LHCN-M2 (cell line): Measurements from ENCODE around the gene L3MBTL4. TPM values are rescaled to one million over a fixed set of nuclear protein-coding genes. Genes with fewer than 3 reads are reported as not detected.
"Not testable (repeated sequence)": the region's sequence is repeated elsewhere in the genome, so short reads cannot be mapped to it uniquely, and the experiment has no call there.

ENCODE experiments used
- DNase-seq: peaks from one replicate; pipeline ENCODE4 v3.0.0-alpha.2; 2012; ENCODE audit warnings: low read depth
- total RNA-seq: library from RNA; depleted of rRNA; stranded (reverse); fragments of >200 nt; gene quantifications from 2 replicates; pipeline ENCODE4 v1.2.3, GENCODE V29; 2014

L3MBTL4 gene
- total RNA-seq, 1 experiment from 2014 or later, result not detected

DNA sequence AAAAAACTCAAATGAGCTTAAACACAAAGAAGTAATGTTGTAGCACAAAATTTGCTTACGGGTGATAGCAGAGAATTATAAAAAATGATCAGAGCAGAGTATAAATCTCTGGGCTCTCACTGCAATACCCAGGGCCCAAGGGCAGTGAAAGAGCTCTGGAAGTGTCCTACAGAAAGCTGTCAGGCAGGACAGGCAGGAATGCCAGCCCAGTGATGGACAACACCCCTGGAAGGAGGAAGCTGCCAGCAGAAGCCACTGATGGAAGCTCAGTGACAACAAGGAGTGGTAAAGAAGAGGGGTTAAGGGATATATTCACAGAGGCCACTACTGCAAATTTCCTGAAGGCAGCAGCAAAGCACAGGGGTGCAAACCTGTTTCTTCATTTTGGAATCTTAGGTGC lies 214.9 kb downstream of the L3MBTL4 start:
- DNase-seq, result no peak

DNA sequence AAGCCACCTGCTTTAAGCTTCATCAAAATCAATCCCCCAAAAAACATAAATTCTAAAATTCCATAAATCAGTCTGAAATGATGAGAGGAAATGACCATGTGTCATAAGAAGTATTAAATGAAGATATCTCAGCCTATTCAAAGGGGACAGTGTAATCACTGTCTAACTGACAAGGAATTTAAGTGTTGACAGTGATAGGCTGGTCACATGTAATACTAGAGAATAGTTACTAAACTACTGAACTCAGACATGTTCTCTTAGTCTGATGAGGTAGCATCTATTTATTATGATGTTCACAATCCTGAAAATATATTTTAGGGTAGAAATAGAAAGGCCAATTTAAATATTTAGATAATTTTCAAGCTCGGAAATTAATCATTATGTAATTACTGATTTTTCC lies 216.1 kb downstream of the L3MBTL4 start:
- no peak for DNase-seq

DNA sequence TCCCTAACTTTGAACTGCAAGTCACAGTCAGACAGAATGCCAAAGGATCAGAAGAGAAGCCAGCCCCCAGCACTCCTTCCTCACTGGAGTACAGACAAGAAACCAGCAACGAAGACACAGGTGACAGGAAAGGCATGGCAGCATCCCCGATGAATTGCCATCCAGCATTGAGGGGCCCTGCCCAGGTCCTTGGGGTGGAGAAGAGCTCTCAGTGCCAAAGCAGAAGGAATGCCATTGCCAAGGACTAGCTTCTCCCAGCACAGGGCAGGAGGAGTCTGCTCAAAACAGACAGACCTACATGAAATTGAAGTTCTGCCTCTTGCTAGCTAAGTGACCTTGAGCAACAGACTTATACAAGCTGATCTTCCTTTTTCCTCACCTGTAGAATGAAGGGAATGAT lies 220.1 kb downstream of the L3MBTL4 start:
- no peak for DNase-seq

DNA sequence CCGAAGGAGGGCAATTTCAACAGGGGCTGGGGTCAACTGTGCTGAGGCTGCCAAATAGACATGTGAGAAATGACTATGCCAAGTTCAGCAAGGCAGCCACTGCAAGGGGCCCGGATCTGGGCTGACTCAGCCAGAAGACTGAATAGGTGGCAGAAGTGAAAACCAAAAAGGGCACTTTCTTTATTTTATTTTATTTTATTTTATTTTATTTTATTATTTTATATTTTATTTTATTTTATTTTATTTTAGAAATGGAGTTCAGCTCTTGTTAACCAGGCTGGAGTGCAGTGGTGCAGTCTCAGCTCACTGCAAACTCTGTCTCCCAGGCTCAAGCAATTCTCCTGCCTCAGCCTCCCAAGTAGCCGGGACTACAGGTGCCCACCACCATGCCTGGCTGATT lies 228.9 kb downstream of the L3MBTL4 start:
- DNase-seq, result not testable (repeated sequence)

DNA sequence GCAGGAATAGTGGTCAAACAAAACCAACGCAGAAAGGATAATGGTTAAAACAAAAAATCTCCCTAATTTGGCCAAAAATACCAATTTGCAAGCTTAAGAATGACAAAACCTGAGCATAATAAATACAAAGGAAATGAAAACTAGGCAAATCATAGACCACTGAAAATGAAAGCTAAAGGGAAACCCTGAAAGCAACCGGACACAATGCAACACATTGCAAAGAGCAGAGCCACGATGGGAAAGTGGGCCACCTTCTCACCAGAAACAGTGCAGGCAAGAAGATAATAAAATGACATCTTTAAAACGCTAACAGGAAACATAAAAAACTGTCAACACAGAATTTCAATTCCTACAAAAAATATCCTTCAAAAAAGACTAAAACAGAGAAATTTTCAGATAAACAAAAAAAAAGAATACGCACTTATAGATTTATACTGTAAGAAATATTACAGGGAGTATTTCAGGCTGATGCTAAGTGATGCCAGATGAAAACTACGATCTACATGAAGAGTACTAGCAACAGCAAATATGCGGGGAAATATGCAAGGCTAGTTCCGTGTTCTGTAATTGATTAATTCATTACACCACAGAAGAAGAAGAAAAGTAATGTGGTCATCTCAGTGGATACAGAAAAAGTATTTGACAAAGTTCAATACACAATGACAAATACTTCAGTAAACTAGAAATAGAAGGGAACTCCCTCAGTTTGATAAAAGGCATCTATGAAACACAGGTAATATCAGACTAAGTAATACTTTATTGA lies 239.5 kb downstream of the L3MBTL4 start:
- no peak for DNase-seq

DNA sequence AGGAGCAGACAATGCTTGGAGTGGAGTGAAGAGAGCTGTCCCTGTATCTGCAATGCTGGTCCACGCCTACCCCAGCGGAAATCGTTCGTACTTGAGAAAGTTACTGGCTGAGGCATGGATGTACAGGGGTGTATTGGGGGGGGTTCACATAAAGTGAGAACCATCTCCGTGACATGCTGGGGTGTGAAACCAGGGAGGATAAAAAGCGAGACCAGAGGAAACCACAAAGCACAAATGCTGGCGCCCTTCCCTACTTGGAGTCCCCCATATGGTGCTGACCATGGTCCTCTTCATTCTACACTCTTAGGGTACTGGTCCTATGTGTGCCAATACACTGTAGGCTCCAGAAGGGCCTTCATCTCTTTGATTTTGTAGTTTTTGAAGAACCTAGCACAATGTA lies 244.1 kb downstream of the L3MBTL4 start:
- no peak for DNase-seq

DNA sequence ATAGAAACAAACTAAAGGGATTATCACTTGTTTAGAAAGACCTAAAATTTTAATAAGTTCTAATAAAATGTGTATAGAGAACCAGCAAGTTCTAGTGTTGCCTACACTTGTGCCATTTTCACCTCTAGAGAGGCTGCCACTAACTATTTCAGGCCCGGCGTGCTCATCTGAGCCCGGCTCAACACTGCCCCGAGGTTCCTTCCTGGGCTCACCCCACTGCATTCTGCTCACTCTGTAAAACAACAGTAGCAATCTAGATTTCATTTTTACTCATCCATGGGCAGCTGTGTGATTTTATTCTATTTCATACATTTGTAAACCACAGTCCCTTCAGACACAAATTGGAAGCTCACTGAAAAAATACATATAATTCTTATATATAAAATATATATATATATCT lies 253.2 kb downstream of the L3MBTL4 start:
- DNase-seq, result no peak

DNA sequence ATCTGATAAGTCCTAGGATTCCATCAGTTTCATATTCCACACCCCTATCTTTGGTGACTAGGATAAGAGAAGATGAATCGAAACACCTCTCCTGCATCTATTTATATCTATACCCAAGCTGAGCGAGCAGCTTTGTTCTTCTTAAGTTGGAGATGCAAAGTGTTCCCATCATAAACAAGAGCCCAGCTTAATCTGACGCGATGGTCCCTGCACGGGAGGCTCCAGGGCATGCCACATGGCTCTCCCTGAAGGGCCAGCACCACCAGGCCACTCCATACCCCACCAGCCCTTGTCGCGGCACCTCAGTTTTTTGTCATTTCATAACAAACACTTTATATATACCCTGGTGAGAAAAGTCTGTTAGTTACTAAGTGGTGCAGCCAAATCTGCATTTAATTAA lies 255.3 kb downstream of the L3MBTL4 start:
- DNase-seq, result no peak

DNA sequence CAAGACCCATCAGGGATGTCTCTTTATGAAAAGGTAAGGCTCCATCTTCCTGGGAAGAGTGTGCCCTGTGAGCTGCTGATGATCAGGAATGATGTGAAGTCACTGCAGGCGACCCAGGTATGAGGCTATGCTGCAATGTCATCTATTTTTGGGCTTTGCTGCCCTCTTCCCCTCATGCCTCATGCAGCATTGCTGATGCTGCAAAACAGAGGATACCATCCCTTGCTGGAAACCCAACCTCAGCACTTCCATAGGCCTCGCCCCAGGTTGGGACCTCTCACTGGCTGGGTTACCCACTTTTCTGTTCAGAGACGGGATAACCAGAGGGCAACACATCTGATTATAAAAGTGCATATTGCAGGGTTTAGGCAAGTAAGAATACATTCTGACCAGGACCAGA lies 255.8 kb downstream of the L3MBTL4 start:
- DNase-seq, result no peak

DNA sequence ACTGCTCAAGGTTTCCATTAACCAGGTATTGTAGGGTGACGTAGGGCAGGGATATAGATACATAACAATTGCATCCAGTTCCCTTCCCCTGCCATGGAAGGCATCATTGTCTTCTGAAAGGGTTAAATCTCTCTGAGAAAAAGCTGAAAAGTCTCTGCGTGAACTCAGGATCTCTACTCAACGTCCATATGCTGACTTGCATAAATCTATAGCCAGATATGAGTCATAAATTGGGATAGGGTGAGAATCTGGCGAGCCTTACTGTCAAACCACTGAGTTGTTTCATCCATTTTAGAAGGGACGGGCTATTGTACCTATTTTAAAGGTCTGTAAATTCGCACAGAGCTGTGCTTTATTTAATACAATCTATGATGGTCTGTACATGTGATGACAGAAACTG lies 258.3 kb downstream of the L3MBTL4 start:
- DNase-seq, result no peak

DNA sequence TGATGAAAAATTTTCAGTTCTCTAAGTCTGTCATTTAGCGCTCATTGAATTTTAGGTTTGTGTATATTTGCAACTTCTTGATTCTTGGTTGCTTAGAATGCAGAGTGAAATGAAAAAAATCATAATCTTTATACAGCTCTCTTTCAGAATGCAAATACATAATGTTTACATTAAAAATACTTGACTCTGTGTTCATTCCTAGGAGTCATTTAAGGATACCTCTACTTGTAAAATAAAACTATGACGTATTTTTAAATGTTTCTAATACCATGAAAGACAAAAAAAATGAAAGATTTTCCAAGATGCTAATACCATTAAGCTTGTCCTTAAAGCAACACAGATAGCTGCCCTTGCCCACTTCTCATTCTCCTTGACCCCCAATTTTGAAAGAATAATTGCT lies 259.0 kb downstream of the L3MBTL4 start:
- no peak for DNase-seq

DNA sequence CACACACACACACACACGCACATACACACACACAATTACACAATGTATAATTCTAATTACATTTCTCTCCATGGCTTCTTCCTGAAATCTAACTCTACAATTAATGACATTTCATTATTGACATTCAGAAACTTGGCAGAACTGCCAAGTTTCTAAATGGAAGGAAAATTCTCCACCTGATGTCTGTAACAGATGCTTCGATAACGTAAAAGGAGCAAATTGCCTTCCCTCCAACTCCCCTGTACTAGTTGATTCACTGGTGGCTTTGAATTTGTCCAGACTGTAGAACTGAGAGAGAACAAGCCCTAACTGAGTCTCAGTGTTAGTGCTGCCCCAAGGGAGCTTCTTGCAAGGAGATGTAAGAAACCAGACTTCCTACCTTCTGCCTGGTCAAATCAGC lies 264.3 kb downstream of the L3MBTL4 start:
- DNase-seq, result no peak

DNA sequence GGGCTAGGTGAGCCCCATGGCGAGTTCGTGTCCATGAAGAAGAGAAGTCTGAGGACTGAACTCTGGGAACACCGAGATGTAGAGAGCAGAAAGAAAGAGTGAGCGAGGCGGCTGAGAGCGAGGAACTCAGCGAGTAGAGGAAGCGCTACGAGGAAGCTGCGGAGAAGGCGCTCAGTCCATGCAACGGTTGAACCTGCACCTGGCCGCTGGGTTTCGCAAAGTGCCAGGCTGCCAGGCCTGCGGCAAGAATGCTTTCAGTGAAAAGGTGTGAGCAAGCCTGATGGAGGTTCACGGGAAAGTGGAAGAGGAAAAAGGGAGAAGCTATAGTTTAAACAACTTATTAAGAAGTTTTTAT lies 268.4 kb downstream of the L3MBTL4 start:
- no peak for DNase-seq

DNA sequence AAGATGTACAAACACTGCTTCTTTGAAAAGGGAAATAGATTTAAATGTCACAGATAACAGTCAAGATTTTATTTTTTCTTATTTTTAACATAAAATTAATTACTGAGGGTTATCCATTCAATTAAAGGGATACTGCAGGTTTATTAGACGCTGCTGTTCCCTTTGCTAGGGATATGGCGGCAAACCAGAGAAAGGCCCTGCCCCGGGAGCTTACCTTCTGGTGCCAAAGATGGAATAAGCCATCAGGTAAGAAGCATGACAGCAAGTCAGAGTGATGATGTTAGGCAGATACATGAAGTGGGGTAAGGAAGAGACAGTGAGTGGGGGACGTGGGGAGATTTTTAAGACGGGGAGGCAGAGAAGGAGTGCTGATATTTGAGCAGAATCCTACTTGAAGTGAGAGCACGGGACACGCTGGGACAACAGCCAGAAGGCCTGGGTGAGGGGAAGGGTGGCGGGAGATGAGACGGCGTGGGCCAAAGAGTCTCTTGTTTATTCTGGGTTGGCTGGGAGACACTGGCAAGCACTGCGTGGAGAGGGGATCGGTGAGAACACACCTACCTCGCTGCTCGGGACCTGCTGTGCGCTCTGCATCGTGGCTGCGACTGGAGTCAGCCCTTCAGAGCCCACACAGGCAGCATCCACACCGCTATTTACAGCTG lies 268.9 kb downstream of the L3MBTL4 start:
- DNase-seq, result no peak

DNA sequence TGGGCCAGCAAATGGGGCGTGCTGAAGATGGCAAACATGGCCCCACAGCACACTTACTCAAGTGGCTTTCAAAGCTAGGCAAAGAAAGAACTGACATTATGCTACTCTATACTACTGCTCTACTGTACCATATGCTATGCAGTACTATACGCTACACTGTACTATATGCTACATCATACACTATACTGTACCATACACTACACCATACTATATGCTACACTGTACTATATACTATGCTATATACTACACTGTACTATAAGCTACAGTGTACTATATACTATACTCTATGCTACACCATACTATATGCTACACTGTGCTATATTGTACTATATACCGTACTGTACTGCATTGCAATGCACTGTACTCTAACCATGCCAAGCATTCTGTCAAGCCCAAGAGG lies 275.7 kb downstream of the L3MBTL4 start:
- no peak for DNase-seq

DNA sequence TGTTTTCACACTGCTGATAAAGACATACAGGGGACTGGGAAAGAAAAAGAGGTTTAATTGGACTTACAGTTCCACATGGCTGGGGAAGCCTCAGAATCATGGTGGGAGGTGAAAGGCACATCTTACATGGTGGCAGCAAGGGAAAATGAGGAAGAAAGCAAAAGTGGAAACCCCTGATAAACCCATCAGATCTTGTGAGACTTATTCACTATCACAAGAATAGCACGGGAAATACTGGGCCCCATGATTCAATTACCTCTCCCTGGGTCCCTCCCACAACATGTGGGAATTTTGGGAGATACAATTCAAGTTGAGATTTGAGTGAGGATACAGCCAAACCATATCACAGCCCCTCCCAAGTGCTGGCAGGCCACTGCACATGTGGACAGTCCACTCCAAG lies 278.8 kb downstream of the L3MBTL4 start:
- DNase-seq, result not testable (repeated sequence)

DNA sequence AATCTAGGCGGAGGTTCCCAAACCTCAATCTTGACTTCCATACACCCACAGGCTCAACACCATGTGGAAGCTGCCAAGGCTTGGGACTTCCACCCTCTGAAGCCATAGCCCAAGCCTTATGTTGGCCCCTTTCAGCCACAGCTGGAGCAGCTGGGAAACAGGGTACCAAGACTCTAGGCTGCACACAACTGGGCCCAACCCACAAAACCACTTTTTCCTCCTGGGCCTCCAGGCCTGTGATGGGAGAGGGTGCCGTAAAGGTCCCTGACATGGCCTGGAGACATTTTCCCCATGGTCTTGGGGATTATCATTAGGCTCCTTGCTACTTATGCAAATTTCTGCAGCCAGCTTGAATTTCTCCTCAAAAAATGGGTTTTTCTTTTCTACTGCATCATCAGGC lies 279.7 kb downstream of the L3MBTL4 start:
- DNase-seq, result not testable (repeated sequence)

DNA sequence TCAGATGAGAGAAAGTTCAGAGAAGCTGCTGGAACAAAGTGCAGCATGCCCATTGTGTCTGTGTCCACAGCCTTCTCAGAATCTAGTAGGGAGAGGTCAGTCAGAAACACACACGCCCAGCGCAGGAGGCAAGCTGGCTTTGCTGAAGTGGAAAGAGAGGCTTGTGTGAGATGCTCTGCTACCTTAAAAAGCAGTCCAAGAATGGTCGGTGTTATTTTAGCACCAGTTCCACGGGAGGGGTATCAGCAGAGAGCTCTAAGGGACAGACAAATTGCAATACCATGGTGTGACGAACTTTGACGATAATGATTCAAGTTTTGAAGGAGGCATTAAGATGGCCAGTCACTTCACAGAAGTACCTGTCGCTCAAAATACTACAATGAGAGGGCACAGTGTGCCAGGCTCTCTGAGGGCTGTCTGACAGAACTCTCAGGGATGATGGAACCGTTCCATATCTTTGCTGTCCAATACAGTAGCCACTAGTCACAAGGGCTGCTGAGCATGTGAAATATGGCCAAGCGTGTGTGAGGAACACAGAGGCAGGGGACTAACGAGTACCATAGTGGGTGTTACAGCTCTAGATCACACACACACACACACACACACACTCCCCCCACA lies 281.9 kb downstream of the L3MBTL4 start:
- DNase-seq, result no peak

DNA sequence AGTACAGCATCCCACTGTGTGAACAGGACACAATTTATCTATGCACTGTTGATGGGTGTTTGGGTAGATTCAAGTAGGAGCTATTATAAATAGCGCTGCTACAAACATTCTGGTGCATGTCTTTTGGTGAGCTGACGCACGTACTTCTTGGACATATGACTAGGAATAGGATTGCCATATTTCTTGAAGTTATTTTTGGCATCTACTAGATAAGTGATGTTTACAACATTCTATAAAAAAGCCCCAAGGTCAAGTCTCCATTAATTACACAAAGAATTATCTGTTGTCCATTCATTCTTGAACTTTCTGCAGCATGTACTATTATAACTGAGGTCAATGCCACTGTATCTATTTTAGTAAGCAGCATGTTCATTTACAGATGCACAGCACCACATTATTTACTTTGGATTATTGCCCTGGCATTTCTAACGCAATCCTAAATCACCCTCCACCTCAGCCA lies 293.9 kb downstream of the L3MBTL4 start:
- no peak for DNase-seq

DNA sequence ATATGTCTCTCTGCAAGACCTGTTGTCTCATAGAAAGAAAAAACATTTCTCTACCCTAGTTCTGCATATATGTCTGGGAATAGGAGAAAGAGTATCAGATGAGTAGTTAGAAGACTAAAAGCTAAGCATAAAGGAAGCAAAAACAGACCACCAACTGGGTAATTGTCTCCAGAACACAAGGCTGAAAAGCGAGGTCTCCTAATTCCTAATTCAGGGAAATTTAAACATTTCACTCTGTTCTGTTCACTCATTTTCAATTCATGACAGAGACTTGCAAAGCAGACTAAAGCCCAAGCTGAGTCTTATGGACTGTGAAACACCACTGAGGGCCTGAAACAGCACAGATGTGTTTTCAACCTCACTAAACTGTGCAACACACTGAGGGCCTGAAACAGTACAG lies 294.9 kb downstream of the L3MBTL4 start:
- DNase-seq, result no peak

DNA sequence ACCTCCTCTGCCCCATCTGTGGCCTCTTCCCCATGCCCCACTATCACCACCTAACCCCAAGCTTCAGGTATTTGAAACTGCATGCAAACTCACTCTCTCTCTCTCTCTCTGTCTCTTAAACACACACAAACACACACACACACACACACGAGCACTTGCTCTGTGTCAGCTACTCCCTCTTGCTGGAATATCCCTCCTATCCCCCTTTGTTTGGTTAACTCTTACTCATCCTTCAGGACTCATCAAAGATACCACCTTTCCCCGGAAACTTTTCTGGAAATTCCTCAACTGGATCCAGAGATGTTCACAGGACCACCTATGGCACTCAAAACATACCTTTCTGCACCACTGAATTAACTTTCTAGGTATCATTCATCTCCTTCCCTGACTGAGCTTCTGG lies 296.6 kb downstream of the L3MBTL4 start:
- no peak for DNase-seq

DNA sequence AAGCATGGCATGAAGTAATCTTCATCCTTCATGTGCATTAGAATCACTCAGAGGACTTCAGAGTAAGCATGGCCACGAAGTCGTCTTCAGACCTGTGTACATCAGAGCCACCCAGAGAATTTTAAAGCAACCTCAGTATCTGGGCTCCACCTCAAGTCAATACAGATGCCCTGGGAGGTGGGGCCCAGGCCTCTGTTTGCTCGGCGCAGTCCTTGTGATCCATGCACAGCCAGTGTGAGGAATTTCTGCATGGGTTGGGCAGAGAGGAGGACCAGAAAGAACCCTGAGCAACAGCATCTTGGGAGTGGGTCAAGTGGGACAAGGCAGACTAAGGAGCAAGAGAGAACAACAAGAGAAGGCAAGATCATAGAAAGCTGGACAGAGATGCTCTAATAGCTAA lies 299.0 kb downstream of the L3MBTL4 start:
- no peak for DNase-seq

DNA sequence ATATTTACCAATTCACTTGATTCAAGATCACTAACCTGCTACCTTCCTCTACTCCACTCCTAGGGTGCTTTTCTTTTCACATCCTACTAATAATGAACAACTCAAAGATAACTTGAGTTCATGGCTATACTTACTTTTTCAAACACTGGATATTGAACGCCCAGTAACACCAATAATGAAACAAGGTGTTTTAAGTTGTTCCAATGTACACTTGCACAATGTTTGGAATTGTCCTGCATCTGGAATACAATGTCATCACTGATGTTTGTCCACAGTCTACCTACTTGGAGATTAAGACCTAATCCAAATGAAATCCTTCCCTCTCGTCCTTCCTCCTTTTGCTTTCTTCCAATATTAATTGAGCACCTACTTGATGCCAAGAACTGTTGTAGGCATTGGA lies 301.1 kb downstream of the L3MBTL4 start:
- no peak for DNase-seq
